Central memory CD4-positive, alpha-beta T cell (primary cell): ENCODE data around the gene PTMS.
"Not testable (repeated sequence)": the region's sequence is repeated elsewhere in the genome, so short reads cannot be mapped to it uniquely, and the experiment has no call there.

Experiments used
- DNase-seq: peaks from one replicate; pipeline ENCODE4 v3.0.0; 2022
- total RNA-seq, 3 experiments: gene quantifications; one replicate each; lab custom pipeline; 2026; lab: John Stamatoyannopoulos, UW

The PTMS gene, protein sequence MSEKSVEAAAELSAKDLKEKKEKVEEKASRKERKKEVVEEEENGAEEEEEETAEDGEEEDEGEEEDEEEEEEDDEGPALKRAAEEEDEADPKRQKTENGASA
- 0.65 to 2.1 (median 1.6) reads per million in 3 experiments for total RNA-seq

DNA sequence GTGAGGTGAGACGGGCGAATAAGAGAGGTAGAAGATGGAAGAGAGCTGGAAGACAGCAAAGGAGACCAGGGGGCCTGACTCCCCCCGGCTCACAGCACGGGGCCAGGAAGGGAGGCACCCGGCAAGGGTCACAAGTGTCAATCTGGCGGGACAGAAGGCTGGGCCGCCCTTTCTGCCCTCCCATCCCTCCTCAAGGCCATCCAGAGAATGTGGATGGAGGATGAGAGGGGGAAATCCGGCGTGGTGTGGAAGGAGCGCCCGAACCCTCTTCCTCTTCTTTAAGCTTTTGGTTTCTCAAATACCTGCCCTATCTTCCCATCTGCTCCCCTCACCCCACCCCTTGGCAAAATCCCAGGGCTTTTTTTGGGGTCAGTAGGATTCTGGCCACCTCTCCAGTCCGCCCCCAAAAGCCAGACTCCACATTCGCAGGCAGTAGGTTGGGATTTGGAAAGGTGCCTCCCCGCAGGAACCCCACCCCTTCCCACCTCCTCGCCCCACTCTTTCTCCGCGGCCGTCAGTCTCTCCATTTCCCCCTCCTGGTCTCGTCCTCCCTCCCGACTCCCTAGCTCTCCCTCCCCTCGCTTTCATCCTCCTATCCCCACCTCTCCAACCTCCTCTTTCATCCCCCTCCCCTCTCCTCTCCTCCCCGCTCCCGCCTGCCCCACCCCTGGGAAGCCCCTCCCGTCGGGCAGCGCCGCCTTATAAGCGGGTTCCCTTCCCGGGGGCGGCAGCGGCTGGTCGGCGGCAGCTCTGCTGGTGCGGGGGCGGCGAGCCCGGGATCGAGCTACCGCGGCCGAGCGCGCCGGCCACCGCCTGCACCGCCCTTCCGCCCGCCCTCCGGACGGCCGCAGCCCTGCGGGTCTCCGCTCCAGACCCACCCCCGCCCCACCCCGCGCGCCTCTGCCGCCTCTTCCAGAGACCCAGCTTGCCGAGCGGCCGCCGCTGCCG is at the start of gene PTMS:
Gene PTMS (plus strand): TSS at position 730 of the 948 bp plus-strand sequence. CDS start 343 bp downstream, outside the sequence.
- DNase-seq = no peak

DNA sequence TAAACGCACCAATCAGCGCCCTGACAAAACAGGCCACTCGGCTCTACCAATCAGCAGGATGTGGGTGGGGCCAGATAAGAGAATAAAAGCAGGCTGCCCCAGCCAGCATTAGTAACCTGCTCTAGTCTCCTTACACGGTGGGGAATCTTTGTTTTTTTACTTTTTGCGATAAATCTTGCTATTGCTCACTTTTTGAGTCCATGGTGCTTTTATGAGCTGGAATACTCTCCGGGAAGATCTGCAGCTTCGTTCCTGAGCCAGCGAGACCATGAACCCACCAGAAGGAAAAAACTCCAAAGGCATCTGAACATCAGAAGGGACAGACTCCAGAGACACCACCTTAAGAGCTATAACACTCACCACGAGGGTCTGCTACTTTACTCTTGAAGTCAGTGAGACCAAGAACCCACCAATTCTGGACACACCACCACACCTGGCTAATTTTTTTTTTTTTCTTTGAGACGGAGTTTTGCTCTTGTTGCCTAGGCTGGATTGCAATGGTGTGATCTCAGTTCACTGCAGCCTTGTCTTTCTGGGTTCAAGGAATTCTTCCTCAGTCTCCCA is 49.2 kb upstream of the PTMS start:
- DNase-seq = no peak

DNA sequence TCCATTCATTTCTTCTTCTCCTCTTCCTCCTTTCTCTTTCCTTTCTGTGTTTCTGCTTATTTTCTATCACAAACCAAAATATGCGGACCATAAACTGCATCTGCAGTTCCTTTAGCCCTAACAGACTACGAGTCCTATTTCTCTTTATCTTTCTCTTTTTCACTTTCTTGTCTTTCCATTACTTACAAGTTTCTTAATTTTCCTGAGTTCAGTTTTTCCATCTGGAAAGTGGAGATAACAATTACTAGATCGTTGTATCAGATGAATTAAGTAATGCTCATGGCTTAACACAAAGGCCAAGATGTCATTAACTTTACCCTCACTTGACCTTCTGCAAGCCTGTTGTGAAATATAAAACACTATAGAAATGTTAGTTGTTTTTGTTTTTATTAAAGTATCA is 43.3 kb upstream of the PTMS start:
- no peak for DNase-seq

DNA sequence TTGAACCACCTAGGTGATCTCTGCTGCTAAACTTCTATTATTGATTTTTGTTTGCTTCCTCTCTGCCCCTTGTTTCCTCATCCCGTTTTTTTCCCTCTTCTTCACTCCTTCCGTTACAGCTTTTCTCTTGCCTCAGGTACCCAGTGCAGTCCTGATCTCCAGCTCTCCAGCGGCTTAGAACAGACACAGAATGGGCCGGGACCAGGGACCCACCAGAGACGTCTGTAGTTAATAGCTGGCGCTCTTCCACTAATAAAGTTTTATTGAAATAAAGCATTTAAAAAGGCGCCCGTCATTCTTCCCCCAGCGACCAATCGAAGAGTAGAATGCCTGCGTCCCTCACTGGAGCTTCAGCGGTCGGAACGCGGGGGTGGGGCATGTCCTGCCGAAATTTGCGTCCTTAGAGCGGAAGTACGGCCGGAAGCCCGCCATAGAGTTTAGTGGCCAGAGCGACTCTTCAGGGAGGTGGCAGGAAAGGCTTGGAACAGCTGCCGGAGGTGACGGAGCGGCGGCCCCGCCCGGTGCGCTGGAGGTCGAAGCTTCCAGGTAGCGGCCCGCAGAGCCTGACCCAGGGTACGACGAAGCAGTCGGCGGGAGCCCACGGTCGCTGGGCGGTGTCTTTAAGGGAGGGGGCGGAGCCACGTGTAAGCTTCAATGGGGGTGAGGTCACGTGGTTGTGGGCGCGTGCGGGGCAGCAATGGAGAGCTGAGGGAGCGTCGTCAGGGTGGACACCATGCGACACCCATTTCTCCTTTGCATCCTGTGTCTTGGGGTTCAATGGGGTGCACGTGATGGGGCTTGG is 42.4 kb upstream of the PTMS start, which contains the start of gene COPS7A:
Gene COPS7A (plus strand): TSS at position 440 of the 802 bp plus-strand sequence. CDS start 611 bp downstream, outside the sequence.
- DNase-seq = peak; percentile 95

DNA sequence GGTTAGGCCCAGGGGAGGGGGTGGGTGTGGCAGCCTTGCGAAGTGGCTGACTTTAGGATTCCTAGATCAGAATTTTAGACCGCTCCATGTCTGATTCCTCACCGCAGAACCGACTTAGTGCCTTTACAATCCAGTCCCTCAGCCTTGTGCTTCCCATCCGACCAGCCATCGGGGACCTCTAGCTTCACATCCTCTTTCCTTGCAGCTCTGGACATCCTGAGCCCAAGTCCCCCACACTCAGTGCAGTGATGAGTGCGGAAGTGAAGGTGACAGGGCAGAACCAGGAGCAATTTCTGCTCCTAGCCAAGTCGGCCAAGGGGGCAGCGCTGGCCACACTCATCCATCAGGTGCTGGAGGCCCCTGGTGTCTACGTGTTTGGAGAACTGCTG is 41.8 kb upstream of the PTMS start:
- DNase-seq = peak; percentile 27

DNA sequence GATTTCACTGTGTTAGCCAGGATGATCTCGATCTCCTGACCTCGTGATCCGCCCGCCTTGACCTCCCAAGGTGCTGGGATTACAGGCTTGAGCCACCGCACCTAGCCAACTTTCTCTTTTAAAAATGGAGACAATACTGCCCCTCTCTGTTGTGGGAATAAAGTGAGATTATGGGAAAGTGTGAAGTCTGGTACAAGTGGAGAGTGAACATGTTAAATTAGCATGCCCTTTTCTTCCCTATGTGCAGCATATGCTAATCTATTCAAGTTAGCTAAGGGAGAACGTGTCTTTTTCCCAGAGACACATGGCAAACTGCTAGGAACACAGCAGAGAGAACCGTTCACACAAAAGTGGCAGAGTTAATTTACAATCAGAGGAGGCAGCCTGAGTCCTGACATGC is 40.8 kb upstream of the PTMS start:
- no peak for DNase-seq

DNA sequence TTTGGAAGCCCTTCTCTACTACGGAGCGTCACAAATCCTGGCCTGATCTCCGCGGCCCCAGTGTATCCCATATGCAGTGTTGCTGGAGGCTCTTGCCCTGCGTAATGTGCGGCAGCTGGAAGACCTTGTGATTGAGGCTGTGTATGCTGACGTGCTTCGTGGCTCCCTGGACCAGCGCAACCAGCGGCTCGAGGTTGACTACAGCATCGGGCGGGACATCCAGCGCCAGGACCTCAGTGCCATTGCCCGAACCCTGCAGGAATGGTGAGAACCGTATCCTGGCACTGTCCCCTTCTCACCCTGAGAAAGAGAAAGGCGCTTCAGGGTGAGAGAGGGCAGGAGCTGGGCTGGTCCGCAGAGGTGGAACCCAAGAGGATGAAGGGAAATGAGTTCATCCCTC is 37.0 kb upstream of the PTMS start:
- no peak for DNase-seq

DNA sequence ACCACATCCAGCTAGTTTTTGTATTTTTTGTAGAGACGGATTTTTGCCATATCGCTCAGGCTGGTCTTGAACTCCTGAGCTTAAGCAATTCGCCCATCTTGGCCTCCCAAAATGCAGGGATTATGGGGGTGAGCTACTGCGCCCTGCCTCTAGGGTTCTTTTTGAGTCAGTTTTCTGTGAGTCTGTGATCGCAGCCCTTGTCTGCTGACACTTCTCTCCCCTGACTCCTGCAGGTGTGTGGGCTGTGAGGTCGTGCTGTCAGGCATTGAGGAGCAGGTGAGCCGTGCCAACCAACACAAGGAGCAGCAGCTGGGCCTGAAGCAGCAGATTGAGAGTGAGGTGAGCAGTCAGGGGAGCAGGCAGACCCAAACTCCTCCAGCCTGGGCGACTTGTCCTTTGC is 36.0 kb upstream of the PTMS start:
- DNase-seq = no peak

DNA sequence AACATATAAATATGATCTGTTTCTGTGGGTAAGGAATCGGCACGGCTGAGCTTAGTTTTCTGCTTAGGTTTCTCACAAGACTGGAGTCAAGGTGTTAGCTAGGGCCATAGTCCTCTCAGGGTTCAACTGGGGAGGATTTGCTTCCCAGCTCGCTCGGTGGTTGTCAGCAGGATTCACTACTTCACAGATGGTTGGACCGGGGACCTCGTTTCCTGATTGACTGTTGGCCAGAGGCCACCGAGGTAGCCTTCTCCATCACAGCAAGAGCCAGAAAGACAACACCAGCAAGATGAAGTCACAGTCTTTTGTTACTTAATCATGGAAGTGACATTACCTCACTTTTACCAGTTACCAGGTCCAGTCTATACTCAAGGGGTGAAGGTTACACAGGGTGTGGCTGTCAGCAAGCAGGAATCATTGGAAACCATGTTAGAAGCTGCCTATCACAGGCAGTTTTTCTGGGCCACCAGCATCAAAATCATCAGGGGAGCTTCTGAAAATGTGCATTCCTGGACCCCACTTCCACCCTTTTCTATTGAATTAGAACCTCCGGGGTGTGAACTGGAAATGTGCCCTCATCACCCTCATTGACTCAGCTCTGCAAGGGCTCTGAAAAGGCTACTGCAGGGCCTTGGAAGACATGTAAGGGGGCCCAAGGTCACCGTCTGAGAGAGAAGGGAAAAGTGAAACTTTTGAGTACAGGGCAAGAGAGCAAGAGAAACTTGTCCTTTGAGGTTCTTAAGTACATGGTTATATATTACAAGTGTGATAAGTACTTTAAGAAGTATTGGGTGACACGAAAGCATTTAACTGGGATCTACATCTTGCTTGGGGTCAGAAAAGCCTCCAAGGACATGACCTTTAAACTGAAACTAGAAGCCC is 31.4 kb upstream of the PTMS start:
- DNase-seq = no peak

DNA sequence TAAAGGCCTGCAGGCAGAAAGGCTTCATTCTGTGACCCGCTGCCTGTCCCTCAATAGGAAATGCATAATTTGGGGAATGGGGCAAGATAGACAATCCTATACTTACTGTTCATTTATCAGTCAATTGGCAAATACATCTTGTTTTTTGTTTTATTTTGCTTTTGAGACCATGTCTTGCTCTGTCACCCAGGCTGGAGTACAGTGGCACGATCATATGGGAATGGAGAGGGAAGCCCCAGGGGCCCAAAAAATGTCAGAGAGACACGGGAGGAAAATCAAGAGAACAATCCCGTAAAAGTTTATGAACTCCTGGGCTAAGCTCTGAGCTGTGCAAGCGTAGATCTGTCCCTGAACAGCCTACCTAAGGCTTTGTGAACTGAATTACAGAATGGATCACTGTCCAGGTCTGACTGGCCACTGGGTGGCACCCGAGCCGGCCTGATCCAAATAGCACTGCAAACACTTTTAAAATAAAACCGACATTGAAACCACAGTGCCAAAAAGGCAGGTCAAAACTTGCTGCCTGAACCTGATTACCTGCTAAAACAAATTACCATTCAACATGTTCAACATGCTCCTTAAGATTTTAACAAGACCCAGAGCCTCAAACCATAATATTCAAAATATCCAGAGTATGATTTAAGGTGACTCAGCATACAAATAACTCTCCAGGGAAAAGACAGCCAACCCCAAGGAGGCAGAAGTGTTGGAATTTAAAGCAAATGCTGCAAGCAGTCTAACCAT is 30.5 kb upstream of the PTMS start:
- peak; percentile 21 for DNase-seq

DNA sequence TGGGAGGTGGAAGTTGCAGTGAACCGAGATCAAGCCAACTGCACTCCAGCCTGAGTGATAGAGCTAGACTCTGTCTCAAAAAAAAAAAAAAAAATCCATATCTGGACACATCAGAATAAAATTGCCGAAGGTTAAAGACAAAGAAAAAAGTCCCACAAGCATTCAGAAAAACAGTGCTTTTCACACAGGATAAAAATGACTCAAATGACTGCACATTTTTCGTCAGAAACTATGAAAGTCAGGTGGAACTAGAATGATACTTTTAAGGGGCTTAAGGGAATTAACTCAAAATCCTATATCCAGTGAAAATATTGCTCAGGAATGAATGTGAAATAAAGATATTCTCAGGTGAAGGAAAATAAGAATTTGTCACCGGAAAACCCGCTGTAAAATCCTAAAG is 29.4 kb upstream of the PTMS start:
- no peak for DNase-seq

DNA sequence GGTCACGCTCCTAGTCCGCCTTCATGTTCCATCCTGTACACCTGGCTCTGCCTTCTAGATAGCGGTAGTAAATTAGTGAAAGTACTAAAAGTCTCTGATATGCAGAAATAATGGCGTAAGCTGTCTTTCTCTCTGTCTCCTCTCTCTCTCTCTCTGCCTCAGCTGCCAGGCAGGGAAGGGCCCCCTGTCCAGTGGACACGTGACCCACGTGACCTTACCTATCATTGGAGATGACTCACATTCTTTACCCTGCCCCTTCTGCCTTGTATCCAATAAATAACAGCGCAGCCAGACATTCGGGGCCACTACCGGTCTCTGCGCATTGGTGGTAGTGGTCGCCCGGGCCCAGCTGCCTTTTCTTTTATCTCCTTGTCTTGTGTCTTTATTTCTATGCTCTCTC is 24.1 kb upstream of the PTMS start:
- DNase-seq = not testable (repeated sequence)

DNA sequence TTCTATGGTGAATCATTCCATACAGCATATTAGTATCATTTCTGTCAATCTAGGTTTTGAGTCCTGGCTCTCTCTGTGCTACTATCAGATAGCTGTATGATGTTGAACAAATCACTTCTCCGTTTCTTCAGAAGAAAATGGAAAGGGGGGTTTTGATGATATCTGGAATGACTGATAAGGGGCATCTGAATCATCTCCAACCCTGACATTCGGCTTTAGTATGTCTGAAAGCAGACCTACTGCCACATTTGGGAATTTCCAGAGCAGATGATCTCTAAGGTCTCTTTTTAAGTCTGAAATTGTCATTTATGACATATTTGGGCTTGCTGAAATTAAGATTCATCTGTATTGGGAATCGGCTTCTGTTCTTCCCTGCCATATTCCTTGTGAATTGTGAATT is 23.3 kb upstream of the PTMS start:
- DNase-seq = no peak

DNA sequence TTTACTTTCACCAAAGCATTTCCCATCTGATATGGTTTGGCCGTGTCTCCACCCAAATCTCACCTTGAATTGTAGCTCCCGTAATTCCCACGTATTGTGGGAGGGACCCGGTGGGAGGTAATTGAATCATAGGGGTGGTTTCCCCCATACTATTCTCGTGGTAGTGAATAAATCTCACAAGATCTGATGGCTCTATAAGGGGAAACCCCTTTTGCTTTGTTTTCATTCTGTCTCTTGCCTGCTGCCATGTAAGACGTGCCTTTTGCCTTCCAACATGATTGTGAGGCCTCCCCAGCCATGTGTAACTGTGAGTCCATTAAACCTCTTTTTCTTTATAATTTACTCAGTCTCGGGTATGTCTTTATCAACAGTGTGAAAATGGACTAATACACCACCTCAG is 22.9 kb upstream of the PTMS start:
- not testable (repeated sequence) for DNase-seq

DNA sequence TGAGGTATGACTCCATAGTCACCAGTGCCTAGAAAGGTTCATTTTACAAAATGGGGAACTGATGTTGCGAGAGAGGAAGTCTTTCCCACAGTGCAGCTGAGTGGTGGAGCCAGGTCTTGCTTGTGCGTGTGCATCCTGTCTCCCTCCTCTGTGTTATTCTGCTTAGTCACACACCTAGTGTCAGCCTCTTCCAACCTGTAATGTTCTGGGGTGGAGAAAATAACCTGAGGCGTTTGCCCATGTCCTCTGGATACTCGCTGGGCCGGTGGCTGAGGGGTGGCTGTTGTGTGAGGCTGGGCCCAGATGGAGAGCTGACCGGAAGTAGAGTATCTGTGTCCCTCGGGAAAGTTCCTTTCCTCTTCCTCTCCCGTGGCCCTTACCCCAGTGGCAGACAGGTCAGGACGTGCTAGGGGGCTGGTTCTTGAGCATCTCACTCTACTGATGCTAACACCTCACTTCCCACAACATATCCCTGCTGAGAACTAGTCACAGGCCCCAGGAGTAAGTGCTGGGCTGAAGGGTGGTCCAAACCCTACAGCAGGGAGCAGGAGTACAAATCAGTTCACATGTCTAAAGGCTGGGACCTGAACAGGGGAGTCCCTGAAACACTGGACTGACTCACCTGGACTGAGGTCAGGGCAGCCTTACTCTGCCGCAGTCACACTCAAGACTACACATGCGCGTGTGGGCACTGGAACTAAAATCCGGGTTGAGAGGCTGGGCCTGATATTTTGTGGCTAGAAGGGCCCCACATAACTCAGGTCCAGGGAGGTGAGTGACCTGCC is 20.2 kb upstream of the PTMS start:
- no peak for DNase-seq

DNA sequence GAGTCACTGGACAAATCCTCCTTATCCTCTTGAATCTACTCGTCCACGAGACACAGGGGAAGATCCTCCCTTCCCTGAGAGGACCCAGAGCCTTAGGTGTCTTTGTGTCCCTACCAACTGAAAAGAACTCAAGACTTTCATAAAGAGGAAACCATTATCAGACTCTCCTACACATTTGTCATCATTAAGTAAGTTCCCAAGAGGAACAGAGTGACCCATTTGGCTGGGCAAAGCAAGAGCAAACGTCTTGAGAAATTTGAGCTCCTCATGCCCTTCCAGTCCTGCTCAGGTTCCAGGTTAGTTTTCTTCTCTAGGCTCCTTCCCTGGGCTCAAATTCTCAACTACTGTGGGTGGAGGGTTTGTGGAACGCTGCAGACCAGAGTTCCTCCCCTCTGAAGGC is 18.9 kb upstream of the PTMS start:
- no peak for DNase-seq

DNA sequence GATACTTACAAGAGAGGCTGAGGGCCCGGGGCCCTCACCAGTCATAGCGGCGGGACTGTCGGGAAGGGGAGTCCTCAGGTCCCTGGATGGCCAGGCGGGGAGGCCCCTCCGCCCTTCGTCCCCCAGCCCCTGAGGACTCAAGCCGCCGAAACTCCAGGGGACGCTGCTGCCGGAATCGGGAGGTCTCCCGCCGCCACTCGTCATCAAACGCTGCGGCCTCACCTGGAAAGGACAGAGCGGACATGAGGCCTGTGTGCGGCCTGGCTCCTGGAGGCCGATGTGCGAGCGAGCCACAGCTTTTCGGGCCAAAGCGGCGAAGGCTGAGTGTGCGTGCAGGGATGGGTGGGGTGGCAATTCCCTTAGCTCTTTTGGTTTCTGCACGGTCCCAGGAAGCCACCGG is 17.4 kb upstream of the PTMS start:
- DNase-seq = no peak

DNA sequence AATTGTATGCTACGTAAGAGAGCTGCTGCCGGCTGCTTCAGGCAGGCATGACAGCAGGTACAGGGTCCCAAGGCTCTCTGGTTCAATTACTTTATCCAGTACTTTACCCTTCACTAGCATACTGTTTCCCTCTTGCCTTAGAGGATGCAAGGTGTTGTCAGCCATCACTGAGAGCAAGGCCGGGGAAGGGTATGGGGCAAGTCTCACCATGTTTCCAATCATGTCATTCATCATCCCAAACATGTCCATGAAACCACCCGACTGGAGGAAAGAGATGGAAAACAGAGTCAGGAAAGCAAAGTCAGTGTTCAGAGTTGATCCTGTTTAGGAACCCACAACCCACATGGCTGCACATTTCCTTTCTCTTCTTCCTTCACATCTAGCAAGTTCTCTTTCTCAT is 15.7 kb upstream of the PTMS start:
- DNase-seq = no peak

DNA sequence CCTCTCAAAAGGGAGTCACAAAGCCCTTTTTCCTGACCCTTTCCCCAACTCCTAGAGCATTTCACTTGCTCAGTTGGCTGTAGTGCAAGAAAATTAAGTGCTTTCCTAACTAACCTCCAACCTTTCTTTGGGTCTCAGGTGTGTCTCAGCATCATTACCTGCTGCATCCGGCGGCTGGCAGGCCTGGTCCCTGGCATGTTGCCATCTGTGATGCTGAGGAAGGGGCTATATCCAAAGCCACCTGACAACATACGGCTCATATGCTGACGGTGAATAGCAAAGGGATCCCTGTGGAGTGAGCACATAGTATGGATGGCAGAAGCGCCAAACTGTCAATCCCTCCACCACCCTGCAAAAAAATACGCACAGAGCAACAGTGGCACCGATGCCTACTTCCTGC is 14.4 kb upstream of the PTMS start:
- no peak for DNase-seq

DNA sequence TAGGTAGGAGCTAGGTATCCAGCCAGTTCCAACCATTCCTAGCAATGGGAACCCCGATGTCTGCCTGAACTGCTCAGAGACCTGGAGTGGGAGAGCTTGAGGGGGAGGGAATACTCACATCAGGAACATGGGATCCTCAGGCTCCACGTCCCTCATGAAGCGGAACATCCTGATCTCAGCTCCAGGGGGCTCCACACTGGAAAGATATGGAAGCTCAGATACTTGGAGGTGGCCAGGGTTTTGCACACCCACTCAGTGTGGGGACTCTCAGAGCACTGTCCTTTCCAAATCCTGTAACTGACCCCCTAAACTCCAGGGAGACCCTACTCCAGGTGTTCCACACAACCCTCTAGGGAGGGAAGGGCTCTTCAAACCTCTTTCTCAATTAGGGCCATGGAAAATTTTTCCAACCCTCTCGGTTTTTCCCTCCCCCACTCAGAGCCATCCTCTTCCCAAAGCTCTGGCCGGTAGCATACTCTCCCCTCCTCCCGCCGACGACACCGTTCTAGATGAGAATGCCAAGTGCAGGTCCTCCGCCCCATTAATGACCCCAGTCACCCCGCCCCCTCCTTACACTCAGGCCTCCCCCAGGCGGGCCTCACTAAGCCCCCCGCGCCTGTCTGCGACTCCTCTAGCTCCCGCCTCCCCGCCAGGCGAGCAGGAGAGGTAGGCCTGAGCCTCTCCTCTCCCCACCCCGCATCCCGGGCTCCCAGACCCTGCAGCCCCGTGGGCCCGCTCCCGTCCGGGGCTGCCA is 13.8 kb upstream of the PTMS start:
- no peak for DNase-seq
